ENCODE measurements around the gene ZNF865.
A peak's percentile ranks its signal among the peaks of the same experiment; 100 is the strongest.

The ZNF865 gene

GRCh38 chr19:55586976-55587668 lies 18.3 kb upstream of the ZNF865 start:
- no peak for DNase-seq (ENCODE audit: low read depth)

- no peak for DNase-seq (ENCODE audit: low read depth)
Observed at GRCh38 chr19:55588738-55589137, 16.7 kb upstream of the ZNF865 start.

- no peak for DNase-seq (ENCODE audit: low read depth)
Observed at GRCh38 chr19:55590109-55590508, 15.3 kb upstream of the ZNF865 start.

GRCh38 chr19:55590617-55591016 lies 14.8 kb upstream of the ZNF865 start:
- no peak for DNase-seq (ENCODE audit: low read depth)

- no peak for DNase-seq (ENCODE audit: low read depth)
Observed at GRCh38 chr19:55591555-55591954, 13.9 kb upstream of the ZNF865 start.

- DNase-seq (ENCODE audit: low read depth), result no peak
Observed at GRCh38 chr19:55592391-55593090, 12.9 kb upstream of the ZNF865 start.

- DNase-seq (ENCODE audit: low read depth), result no peak
Observed at GRCh38 chr19:55593096-55593772, 12.2 kb upstream of the ZNF865 start.

- DNase-seq (ENCODE audit: low read depth), result no peak
Observed at GRCh38 chr19:55594996-55595545, 10.4 kb upstream of the ZNF865 start.

GRCh38 chr19:55596304-55596703 lies 9.1 kb upstream of the ZNF865 start:
- DNase-seq (ENCODE audit: low read depth), result no peak

GRCh38 chr19:55597501-55597921 lies 7.9 kb upstream of the ZNF865 start:
- no peak for DNase-seq (ENCODE audit: low read depth)

GRCh38 chr19:55598034-55598433 lies 7.4 kb upstream of the ZNF865 start:
- no peak for DNase-seq (ENCODE audit: low read depth)

GRCh38 chr19:55598719-55599467 lies 6.6 kb upstream of the ZNF865 start:
- DNase-seq (ENCODE audit: low read depth), result peak; percentile 86

- peak; percentile 100 for DNase-seq (ENCODE audit: low read depth)
Observed at GRCh38 chr19:55599468-55599841, 6.0 kb upstream of the ZNF865 start, which contains the start of gene FIZ1. FIZ1 (minus strand) TSS chr19:55599517; CDS start chr19:55597865, 1,652 bp downstream.

GRCh38 chr19:55599842-55600661 lies 5.4 kb upstream of the ZNF865 start, which contains the start of gene ZNF524:
ZNF524 (plus strand) TSS chr19:55600288; CDS start chr19:55602113, 1,825 bp downstream.
- peak; percentile 98 for DNase-seq (ENCODE audit: low read depth)

- DNase-seq (ENCODE audit: low read depth), result no peak
Observed at GRCh38 chr19:55600662-55601028, 4.8 kb upstream of the ZNF865 start.

- DNase-seq (ENCODE audit: low read depth), result no peak
Observed at GRCh38 chr19:55601084-55601483, 4.4 kb upstream of the ZNF865 start.

- no peak for DNase-seq (ENCODE audit: low read depth)
Observed at GRCh38 chr19:55602104-55603001, 3.1 kb upstream of the ZNF865 start.

GRCh38 chr19:55603115-55603514 lies 2.3 kb upstream of the ZNF865 start:
- no peak for DNase-seq (ENCODE audit: low read depth)

- no peak for DNase-seq (ENCODE audit: low read depth)
Observed at GRCh38 chr19:55603581-55604292, 1.7 kb upstream of the ZNF865 start.
